DMS153 (cell line): ENCODE measurements around the gene DNAJC16.
"Not testable (repeated sequence)": the region's sequence is repeated elsewhere in the genome, so short reads cannot be mapped to it uniquely, and the experiment has no call there.

Source experiments
- DNase-seq: peaks from one replicate; lab custom pipeline; 2025; lab: John Stamatoyannopoulos, UW

The DNAJC16 gene

GRCh38 chr1:15507278-15507677 is 19.4 kb upstream of the DNAJC16 start:
- no peak for DNase-seq

DNA sequence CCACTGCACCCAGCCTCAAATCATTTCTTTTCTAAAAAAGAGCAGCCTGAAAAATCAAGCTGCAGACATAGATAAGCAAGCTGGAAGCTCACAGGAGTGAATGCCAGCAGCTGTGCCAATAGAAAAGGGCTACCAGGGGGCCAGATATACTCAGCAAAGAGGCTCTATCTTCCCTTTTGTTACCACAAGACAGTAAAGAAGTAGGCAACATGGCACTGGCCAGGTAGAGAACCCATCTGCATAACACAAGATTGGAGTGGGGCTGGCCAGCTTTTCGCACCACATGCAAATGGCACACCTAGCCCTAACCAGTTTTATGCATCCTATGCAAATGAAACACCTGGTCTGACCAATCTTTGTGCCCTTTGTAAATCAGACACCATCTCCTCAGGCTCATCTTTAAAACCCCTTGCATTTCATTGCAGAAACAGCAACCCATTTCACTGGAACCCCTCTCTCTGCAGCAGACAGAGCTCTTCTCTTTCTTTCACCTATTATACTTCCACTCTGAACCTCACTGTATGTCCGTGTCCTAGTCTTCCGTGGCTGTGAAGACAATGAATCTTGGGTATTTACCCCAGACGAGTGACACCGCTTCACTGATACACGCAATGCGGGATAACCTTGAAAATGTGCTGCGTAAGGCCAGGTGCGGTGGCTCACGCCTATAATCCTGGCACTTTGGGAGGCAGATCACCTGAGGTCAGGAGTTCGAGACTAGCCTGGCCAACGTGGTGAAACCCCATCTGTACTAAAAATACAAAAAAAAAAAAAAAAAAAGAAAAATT is 17.8 kb upstream of the DNAJC16 start:
- DNase-seq, result no peak

DNA sequence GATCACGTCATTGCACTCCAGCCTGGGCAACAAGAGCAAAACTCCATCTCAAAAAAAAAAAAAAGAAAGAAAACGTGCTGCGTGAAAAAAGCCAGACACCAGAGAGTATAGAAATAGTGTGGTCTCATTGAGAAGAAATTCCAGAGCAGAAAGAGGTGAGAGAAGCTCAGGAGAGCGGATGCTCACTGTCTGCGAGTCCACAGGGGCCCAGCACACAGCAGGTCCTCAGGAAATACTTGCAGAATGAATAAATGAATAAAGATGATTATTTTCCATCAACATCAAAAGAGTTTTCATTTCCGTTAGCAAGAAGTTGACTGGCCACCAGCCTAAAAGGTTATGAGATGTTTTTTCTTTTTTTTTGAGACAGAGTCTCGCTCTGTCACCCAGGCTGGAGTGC is 17.1 kb upstream of the DNAJC16 start:
- DNase-seq, result no peak

GRCh38 chr1:15510611-15511405 is 15.8 kb upstream of the DNAJC16 start:
- DNase-seq, result no peak

DNA sequence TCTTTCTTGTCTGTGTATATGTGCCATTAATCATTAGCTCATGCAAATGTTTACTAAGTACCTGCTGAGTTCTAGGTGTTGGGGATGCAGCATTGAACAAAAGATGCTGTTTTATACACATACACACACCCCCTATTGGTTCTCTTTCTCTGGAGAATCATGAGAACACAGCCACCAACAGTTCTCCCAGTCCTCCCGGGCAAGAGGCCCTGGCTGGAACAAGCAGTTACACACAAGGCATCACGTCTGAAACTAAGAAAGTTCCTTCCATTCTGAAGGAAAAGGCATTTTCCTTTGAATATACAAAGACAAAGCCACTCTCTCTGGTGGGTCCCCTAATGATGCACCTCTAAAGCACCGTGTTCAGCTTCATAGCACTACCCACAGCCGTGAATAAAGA is 13.5 kb upstream of the DNAJC16 start:
- no peak for DNase-seq

- DNase-seq, result no peak
Observed at GRCh38 chr1:15513919-15514318, 12.7 kb upstream of the DNAJC16 start.

GRCh38 chr1:15514557-15514956 is 12.1 kb upstream of the DNAJC16 start:
- not testable (repeated sequence) for DNase-seq

- peak; percentile 8 for DNase-seq
Observed at GRCh38 chr1:15515022-15515663, 11.5 kb upstream of the DNAJC16 start.

- no peak for DNase-seq
Observed at GRCh38 chr1:15519625-15520024, 7.0 kb upstream of the DNAJC16 start.

- not testable (repeated sequence) for DNase-seq
Observed at GRCh38 chr1:15521206-15521906, 5.3 kb upstream of the DNAJC16 start.

DNA sequence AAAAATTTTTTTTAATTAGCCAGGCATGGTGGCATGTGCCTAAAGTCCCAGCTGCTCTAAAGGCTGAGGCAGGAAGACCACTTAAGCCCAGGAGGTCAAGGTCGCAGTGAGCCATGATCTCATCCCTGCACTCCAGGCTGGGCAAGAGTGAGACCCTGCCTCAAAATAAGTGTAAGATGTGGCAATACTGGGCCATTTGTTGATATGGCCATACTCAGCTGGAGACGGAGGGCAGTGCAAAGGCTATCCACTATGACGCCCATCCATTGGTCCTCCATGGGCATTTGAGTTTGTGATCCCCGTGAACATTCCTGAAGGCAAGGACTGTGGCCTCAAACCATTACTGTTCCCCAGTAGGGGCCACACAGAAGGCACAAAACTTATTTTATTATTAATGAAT is 4.1 kb upstream of the DNAJC16 start:
- DNase-seq, result no peak

- no peak for DNase-seq
Observed at GRCh38 chr1:15523104-15524020, 3.3 kb upstream of the DNAJC16 start.

DNA sequence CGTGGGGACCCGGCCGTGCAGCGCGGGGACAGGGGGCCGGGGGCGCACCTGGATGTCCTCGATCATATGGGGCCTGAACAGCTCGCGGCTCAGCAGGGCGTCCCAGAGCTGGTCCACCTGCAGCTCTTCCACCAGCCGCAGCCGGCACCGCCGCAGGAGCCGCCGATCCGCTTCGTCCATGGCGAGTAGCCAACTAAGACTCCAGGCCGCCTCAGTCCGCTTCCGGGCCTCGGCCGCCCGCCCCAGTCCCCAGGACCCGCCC is 2.7 kb upstream of the DNAJC16 start, which contains the start of gene CASP9:
TSS of gene CASP9 (minus strand) at position 195 of the 262 bp plus-strand sequence. CDS start at position 180, 15 bp downstream.
- DNase-seq, result no peak

DNA sequence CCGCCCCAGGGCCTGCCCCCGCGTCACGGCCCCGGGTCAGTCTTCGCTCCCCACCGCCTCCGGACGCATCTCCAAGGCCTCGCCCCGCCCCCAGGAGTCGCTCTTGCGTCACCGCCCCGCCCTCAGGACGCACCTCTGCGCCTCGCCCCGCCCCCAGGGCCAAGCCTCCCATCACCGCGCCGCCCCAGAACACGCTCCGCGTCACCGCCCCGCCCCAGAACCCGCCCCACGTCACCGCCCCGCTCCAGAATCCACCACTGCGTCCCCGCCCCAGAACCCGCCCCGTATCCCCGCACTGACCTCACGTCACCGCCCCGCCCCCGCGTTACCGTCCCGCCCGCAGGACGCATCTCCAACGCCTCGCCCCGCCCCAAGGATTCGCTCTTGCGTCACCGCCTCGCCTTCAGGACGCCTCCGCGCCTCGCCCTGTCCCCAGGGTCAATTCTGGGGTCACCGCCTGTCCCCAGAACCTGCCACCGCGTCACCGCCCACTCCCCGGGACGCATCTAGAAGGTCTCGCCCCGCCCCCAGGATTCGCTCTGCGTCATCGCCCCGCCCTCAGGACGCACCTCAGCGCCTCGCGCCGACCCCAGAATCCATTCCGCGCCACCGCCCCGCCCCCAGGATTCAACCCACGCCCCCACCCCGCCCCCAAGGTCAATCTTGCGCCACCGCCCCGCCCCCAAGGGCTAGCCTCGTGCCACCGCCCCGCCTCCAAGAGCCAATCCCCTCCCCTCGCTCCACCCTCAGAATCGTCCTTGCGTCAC is 2.2 kb upstream of the DNAJC16 start:
- peak; percentile 93 for DNase-seq

GRCh38 chr1:15525050-15526020 is 1.3 kb upstream of the DNAJC16 start:
- no peak for DNase-seq

DNA sequence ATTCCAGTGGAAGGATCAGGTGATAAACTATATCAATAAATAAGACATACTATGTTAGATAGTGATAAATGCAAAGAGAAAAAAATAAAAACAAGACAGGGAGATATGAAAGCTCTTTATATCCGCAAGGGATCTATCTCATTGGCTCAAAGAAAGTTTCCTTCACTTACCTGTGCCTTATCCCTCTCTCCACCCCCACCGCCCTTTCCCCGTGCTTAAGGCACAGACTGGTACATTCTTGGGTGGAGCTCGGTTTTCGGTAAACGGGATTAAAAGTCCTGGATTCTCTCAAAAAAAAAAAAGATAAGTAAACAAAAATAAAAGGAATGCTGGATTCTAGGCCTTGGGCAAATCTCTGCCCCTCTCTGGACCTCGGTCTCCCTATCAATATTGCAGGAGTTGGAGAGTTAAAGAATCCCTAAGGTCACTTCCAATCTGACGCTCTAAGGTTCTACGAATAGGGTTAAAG is 593 bp upstream of the DNAJC16 start:
- DNase-seq, result no peak

GRCh38 chr1:15531003-15531402 is 4.4 kb downstream of the DNAJC16 start:
- no peak for DNase-seq

GRCh38 chr1:15531682-15532081 is 5.0 kb downstream of the DNAJC16 start:
- DNase-seq, result no peak

DNA sequence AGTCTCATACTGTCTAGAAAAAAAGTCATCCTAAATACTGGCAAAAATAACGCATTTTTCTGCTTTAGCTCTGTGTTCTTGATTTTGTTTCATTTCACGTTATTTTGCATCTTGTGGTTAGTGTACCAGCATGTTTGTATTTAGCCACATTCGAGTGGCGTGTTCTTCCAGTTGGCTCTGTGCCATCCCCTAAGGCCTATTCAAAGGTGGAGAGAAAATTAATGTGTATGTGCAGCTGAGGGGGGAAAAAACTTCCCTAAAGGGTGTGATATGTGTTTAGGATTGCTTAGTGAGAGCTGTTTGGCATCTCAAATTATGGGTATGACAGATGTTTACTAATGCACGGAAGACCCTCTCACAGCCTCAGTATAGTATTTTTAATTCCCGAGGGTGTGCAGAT is 12.1 kb downstream of the DNAJC16 start:
- DNase-seq, result no peak
